ENCODE data around the gene NAV2.
"Not testable (repeated sequence)": the region's sequence is repeated elsewhere in the genome, so short reads cannot be mapped to it uniquely, and the experiment has no call there.

The NAV2 gene

GRCh38 chr11:19984048-19984742, 271.6 kb downstream of the NAV2 start:
- DNase-seq, result no peak

DNA sequence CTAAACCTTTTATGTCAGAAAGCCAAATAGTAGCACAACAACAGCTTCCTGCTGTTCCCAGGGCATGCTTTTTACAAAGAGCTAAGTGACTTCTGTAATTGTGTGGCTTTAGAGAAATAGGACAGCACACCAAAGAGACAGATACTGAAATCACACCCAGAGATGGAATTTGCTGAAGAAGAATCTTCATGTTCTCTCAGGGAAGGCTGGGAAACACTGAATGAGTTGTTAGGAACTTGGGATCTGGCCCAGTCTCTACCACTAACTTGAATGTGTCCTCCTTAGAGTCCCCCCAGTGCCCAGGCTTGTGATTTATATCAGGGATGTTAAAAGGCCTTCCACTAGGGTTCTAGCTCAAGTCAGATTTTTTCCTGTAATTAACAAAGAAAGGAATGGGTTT, 272.5 kb downstream of the NAV2 start:
- no peak for DNase-seq

GRCh38 chr11:19987331-19987801, 274.7 kb downstream of the NAV2 start:
- DNase-seq, result no peak

DNA sequence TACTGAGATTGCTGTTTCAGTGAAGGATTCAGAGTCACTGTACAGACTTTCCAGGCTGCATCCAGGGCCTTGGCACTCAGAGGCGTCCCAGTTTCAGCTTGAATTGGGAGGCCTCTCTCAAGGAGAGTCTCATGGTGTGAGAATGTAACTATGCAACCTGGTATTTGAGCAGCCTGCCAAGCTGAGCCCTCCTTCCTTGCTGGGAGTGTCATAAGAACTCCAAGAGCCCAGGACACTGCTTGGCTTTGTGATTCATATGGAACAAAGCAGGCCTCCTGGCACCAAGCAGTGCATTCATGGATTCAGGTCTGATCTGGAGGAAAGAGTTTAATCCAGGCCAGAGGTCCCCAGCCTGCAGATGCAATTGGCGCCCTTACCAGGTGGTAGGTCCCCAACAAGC, 276.0 kb downstream of the NAV2 start:
- no peak for DNase-seq

- DNase-seq, result no peak
These were observed 276.6 kb downstream of the NAV2 start for GRCh38 chr11:19989191-19989590.

GRCh38 chr11:19992162-19992561, 279.5 kb downstream of the NAV2 start:
- DNase-seq, result no peak

DNA sequence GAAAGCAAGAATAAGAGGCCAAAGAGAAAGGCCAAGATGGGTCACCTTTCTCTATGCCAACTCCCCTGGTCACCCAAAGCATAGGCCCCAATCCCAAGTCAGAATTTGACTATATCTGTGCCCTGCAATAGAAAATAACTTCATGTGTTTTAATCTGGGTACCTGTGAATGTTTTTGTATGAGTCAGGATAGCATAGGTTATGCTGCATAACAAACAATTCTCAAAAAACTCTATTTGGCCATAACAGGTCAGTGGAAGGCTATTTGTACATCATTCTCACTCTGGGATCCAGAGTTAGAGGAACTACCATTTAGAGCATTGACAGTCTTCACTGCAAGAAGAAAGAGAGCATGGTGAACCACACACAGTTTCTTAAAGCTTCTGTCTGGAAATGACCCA, 280.4 kb downstream of the NAV2 start:
- no peak for DNase-seq

GRCh38 chr11:19994672-19995071, 282.0 kb downstream of the NAV2 start:
- no peak for DNase-seq

- no peak for DNase-seq
These were observed 282.5 kb downstream of the NAV2 start for GRCh38 chr11:19995145-19995544.

GRCh38 chr11:19996571-19996970, 283.9 kb downstream of the NAV2 start:
- no peak for DNase-seq

- no peak for DNase-seq
These were observed 287.3 kb downstream of the NAV2 start for GRCh38 chr11:20000022-20000350.

DNA sequence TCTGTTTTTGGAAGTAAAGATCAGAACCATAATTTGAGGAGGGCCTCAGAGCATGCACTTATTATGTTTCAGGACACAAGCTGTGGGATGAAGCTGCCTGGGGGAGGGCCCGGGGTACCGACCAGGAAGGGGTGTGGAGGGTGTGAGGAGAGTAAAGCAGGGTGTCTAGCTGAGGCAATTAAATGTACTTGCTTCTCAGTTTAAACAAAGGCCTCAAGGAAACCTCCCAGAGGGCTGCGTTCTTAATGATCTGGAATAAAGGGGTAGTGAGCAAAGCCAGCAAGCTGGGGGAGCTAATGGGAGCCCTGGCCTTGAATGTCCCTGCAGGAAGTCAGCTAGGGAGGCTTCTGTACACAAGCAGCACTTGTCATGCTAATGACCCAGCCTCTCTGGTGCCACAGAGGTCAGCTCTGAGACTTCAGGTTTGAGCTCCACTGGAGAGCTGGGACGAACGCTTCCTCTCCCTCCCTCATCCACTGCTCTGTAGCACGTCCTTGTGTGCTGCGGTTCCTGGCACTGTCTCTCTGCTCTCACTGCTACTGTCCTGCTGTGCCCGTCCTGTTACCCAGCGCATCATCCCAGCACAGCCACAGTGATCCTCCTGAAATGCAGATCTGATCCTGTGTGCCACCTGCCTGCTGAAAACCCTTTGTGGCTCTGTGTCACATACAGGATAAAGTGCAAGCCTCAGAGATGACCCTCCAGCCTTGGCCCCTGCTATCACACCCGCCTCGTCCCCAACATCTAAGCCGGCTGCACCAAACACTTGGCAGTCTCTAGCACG, 287.9 kb downstream of the NAV2 start:
- no peak for DNase-seq

DNA sequence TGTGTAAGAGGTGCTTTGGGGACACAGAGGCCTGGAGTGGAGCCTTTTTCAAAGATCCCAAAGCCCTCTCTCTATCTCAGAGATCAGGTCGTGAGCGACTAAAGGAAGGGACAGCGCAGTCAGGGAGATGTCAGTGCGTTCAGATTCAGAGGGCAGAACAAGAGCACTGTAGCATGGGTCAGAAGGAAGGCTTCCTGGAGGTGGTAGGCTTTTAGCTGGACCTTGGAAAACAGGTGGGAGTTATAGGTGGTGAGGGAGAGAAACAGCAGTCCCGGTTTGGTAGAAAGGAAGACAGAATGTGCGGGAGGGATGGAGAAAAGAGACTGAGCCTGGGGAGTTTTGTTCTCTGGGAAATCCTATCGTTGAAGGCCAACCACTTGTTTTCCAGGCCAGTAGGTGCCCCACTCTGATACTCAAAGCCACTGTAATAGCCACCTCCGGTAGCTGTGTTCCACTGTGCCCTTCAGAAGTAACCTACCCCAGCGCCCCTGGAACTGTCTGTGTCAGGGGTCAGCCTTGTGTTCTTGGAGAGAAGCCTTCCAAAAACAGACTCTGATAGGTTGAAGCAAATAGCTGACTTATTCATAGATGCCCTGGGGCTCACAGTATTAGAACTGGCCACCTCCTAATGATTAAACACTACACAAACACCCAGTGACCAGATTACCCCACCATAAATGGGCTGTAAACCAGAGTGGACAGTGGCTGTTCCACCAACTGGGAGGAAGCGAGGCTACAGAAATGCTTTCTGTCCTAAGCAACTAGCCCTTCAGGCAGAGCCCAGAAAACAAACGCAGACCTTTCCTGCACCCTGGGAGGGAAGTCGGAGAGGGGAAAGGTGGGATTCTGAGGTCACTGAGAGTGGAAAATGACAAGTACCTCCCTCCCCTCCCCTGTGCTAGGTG, 289.9 kb downstream of the NAV2 start:
- DNase-seq, result no peak

DNA sequence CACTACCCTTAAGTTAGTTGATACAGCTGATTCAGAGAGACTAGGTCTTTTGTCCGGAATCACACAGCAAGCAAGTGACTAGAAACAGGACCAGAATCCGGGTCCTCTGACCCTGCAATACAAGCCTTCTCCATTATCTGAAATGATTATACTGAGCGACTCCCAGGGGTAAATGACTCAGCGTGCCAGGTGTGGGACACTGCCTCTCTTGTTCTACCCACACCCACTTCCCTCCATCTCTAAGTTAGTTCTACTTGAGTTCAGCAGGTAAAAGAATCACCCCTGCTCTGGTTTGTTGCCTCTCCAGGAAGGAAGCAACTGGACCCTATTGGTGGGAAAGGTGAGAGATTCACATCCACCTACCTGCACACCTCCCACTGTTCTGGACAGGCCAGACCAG, 290.7 kb downstream of the NAV2 start:
- DNase-seq, result no peak

GRCh38 chr11:20004866-20005265, 292.2 kb downstream of the NAV2 start:
- DNase-seq, result no peak

- DNase-seq, result no peak
These were observed 293.1 kb downstream of the NAV2 start for GRCh38 chr11:20005747-20006146.

DNA sequence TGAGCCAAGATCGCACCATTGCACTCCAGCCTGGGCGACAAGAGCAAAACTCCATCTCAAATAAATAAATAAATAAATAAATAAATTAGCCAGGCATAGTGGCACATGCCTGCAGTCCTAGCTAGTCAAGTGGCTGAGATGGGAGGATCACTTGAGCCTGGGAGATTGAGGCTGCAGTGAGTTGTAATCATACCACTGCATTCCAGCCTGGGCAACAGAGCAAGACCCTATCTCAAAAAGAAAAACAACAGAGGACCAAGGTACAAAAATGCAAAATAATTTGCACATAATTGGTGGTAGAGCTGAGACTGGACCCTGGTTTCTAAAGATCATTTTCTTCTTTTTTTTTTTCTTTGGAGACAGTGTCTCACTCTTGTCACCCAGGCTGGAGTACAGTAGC, 294.0 kb downstream of the NAV2 start:
- not testable (repeated sequence) for DNase-seq

DNA sequence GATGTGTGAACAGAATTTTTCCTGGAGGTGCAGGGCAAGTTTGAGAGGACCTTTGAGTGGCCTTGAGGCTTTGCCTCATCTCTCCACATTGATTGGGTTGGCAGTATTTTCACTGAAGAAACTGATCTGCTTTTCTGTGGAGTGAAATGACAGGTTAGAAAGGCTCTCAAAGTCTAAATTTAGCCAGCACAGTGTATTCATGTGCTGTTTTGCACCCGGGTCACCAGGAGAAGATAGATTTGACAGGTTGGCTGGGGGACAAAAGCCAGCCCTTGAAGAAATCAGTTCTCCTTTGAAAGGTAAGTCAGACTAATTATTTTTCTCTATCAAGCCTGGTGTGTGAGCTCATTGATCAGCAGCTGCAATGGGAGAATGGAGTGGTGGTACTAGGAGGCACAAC, 294.7 kb downstream of the NAV2 start:
- DNase-seq, result no peak

DNA sequence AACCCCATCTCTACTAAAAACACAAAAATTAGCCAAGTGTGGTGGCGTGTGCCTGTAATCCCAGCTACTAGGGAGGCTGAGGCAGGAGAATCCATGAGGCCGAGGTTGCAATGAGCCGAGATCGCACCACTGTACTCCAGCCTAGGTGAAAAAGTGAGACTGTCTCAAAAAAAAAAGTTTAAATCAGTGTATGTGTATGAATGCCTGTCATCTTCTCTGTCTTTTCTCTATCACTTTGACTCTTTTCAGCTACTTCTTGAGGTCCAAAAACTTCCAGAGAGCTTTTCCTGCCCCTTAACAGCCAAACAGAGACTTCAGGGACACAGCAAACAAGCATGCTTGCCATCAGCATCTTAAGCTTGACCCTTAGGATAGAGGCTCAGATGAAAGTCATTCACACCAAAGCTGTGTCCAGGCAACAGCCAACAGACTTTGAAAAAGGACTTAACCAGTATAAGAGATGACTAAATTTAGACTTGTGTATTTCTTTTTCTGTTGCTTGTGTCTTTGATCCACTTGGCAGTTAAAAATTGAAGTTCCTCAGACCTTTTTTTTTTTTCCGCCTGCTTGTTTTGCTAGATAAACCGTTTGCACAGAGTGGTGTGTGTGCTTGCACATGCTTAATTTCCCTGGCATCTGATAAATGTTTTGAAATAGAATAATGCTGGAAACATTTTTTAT, 295.7 kb downstream of the NAV2 start:
- no peak for DNase-seq

DNA sequence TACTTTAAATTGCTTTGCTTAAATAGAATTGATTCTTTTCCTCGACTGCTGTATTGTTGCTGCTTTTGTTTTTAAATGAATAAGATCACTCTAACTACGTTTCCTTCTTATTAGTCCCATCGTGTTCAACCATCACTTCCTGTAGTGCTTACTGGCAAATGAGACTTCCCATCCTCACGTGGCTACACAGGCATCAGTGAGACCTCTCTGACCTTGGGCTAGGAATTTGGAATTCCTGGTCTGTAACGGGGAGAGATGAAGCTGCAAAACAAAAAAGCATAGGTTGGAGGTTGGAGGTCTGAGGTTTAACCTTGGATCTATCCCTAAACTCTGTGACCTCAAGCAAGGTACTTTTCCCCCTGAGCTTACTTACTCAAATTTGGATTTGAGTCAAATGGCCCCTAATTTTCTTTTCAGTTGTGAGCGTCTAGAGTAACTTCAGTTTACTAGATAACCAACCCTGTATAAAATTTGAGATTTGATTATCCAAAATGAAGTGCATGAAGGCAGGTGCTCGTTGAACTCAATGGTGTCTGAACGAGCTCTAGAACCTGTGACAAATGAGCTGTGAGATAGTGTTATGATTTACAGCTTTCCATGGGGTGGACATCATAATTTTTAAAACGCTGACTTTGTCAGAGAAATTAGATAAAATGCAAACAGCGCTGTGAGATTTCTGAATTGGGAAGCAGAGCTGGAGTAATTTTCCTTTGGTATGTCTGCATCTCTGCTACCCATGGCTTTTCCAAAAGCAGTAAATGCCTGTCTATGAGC, 296.4 kb downstream of the NAV2 start:
- no peak for DNase-seq

GRCh38 chr11:20010156-20010850, 297.7 kb downstream of the NAV2 start:
- no peak for DNase-seq

DNA sequence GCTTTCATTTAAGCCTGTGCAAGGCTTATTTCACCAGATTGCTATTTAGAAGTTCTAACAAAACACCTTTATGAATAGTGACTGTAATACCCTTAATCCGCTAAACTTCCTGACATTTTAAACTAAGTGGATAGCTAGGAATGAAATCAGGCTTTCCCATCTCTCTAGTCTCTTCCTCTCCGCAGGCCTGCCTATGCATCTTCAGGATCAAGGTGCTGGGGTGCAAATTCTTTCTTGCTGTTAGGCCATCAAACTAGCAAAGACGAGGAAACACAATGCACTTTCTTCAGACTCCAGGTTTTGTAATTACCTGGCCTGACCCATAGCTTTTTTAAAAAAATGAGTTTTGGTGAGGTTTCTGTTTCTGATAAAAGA, 298.2 kb downstream of the NAV2 start:
- no peak for DNase-seq
